GM13976 (cell line): Measurements from ENCODE around the gene AR.
"Not testable (repeated sequence)": the region's sequence is repeated elsewhere in the genome, so short reads cannot be mapped to it uniquely, and the experiment has no call there.

ENCODE experiments used
- DNase-seq: peaks from one replicate; pipeline ENCODE4 v3.0.0; 2012; ENCODE audit warnings: low spot score
- CTCF ChIP-seq: IDR thresholded peaks from 2 replicates; pipeline ENCODE4 v1.5.1; 2012; ENCODE audit warnings: borderline replicate concordance, mild to moderate bottlenecking; ENCODE audit not compliant: insufficient read depth; ENCODE audit errors: extremely low read depth, missing control alignments, control extremely low read depth
- in situ Hi-C: fragments of 300-500 bp; cut with MboI; formaldehyde crosslinking; loops from one replicate; pipeline ENCODE4 v1.12.0; 2022; ENCODE audit warnings: low sequenced_read_pairs, mixed read lengths, inconsistent platforms; ENCODE audit not compliant: unreplicated experiment

The AR gene

GRCh38 chrX:67614423-67614822, 70.6 kb downstream of the AR start:
- no peak for TF ChIP-seq CTCF
- in situ Hi-C loops = no loop called here
- no peak for DNase-seq

- DNase-seq = no peak
- in situ Hi-C loops = no loop called here
- no peak for TF ChIP-seq CTCF
These were observed 75.4 kb downstream of the AR start for GRCh38 chrX:67619253-67619652.

GRCh38 chrX:67622053-67622585, 78.3 kb downstream of the AR start:
- in situ Hi-C loops = no loop called here
- no peak for DNase-seq
- no peak for TF ChIP-seq CTCF

- TF ChIP-seq CTCF = no peak
- in situ Hi-C loops = no loop called here
- no peak for DNase-seq
These were observed 80.5 kb downstream of the AR start for GRCh38 chrX:67624325-67624724.

- TF ChIP-seq CTCF = no peak
- in situ Hi-C loops = no loop called here
- no peak for DNase-seq
These were observed 91.6 kb downstream of the AR start for GRCh38 chrX:67635424-67635823.

- no peak for TF ChIP-seq CTCF
- in situ Hi-C loops = no loop called here
- no peak for DNase-seq
These were observed 92.7 kb downstream of the AR start for GRCh38 chrX:67636532-67636931.

- in situ Hi-C loops, DNase-seq: not testable (repeated sequence)
These were observed 93.5 kb downstream of the AR start for GRCh38 chrX:67637293-67637692.
